Activated T-cell treated with anti-CD3 and anti-CD28 coated beads, Interleukin-2, amount 50 U/mL, for 4 hours (primary cell): ENCODE results near the gene COP1. TPM values are rescaled to one million over a fixed set of nuclear protein-coding genes. Genes with fewer than 3 reads are reported as not detected.

Source experiments
- ATAC-seq, 2 donors: fragments of 200-7000 bp; cut with Tn5 transposase; one replicate each; pipeline ENCODE4 v1.10.0; 2021
- DNase-seq: peaks from one replicate; pipeline ENCODE4 v3.0.0-alpha.2; 2020
- H3K27me3 Mint-ChIP-seq: one replicate; pipeline ENCODE4 v1.8.0; 2021; ENCODE audit warnings: low read depth, mixed read lengths
- H3K36me3 Mint-ChIP-seq: one replicate; pipeline ENCODE4 v1.8.0; 2022; ENCODE audit warnings: mixed read lengths; ENCODE audit not compliant: insufficient read depth
- H3K4me1 Mint-ChIP-seq: one replicate; pipeline ENCODE4 v1.8.0; 2021; ENCODE audit warnings: low read depth, mixed read lengths
- H3K4me3 Mint-ChIP-seq: one replicate; pipeline ENCODE4 v1.8.0; 2021; ENCODE audit warnings: mild to moderate bottlenecking, moderate library complexity, mixed read lengths
- H3K9me3 Mint-ChIP-seq: one replicate; pipeline ENCODE4 v1.8.0; 2021; ENCODE audit warnings: mixed read lengths
- total RNA-seq, 3 donors: library from RNA; stranded (reverse); gene quantifications; one replicate each; pipeline ENCODE4 v1.2.1, GENCODE V29; 2021

Gene COP1
- total RNA-seq, 3 donors from 2014 or later: 36.2 to 41.2 (median 39.3) TPM

DNA sequence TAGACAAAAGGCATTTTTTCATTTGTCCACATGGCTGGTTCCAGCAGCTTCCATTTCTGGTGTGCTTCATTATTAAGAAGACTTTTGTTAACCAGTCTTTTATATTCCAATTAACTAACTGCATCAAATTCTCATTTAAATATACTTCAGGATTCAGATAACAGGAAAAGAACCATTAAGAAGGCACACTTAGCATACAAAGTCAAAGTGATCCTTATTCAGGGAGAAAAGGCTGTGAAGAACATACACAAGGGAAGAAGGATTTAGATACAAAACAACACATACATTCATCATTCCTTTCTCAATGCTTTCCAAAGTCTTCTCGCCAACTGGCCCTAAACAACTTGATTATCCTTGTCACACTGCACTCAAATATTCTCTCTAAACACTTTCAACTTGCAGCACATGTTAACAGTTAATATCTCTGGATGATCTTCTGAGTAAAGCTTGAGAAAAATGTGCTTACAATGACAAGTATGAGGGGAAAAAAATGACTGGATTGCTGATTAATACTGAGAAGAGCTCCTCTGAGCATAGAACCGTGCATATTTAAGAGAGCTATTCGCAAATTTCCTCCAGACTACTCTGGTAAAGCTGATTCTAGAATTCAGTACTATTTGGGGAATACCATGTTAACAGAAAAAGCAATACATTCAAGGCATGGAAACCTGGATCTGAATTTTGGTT, 238.5 kb downstream of the COP1 start:
- Mint-ChIP-seq H3K4me3 (no peak overlapping the region), H3K36me3 (peaks cover 19% of the 10 kb centered on the region), H3K4me1 (no peaks in the 10 kb centered on the region), H3K27me3 (no peaks in the 10 kb centered on the region), H3K9me3 (no peaks in the 10 kb centered on the region)
- DNase-seq (no peak), ATAC-seq (no peak)

DNA sequence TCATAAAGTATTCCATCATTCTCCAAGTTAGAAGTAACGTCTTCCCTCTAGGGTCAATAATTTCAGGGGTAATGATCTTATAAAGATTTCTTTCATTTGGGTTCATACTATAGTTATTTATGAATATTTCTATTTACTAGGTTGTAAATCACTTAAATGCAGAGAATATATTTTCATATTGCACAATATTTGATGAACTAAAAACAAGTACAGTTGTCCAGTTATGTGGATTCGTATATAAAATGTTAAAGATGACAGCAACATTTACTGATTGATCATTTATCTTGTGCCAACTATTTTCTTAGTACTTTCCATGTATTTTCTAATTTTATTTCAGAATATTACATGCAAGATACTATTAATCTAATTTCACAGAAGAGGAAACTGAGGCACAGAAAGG, 243.3 kb downstream of the COP1 start:
- H3K27me3 Mint-ChIP-seq: no peaks in the 10 kb centered on the region
- H3K9me3 Mint-ChIP-seq: no peaks in the 10 kb centered on the region
- peaks cover 3% of the 10 kb centered on the region for H3K4me1 Mint-ChIP-seq
- H3K36me3 Mint-ChIP-seq: peaks cover 31% of the 10 kb centered on the region
- ATAC-seq: no peak
- H3K4me3 Mint-ChIP-seq: no peak overlapping the region
- no peak for DNase-seq

DNA sequence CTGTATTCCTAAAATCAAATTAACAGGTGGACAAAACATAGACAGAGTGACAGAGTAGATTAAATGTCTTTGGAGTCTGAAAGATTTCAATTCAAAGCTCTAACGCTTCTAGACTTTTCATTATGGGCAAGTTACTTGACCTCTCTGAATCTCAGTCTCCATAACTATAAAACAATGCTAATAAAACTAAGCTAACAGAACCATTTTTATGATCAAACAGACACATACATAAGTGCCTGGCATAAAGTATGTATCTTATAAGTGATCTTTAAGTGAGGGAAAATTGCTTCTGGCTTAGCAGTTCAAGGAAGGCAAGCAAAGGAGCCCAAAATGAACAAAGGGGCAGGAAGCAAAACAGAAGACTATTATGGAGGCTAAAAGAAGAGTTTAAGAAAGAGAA, 246.9 kb downstream of the COP1 start:
- no peak for ATAC-seq
- H3K4me3 Mint-ChIP-seq: no peak overlapping the region
- peaks cover 5% of the 10 kb centered on the region for H3K4me1 Mint-ChIP-seq
- DNase-seq: no peak
- no peaks in the 10 kb centered on the region for H3K9me3 Mint-ChIP-seq
- H3K27me3 Mint-ChIP-seq: no peaks in the 10 kb centered on the region
- H3K36me3 Mint-ChIP-seq: peaks cover 31% of the 10 kb centered on the region

DNA sequence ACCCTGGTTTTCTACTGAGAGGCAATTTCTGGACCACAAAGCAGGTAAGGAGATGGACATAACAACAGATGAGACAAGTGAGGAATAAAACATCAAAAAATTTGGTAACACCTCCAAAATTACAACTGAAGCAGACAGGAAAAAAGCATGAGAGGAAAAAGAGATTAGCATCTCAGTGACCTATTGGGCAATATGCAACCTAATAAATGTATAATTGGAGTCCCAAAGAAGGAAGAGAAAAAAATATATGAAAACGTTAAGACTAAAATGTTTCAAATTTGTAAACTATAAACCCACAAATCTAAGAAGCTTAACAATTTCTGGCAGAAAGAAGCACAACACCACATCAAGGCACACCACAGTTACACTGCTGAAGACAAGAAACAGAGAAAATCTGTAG, 255.5 kb downstream of the COP1 start:
- DNase-seq (no peak), ATAC-seq (no peak)
- no peaks in the 10 kb centered on the region for H3K9me3 Mint-ChIP-seq
- H3K36me3 Mint-ChIP-seq: peaks cover 53% of the 10 kb centered on the region
- H3K4me1 Mint-ChIP-seq: no peaks in the 10 kb centered on the region
- H3K27me3 Mint-ChIP-seq: no peaks in the 10 kb centered on the region
- no peak overlapping the region for H3K4me3 Mint-ChIP-seq

DNA sequence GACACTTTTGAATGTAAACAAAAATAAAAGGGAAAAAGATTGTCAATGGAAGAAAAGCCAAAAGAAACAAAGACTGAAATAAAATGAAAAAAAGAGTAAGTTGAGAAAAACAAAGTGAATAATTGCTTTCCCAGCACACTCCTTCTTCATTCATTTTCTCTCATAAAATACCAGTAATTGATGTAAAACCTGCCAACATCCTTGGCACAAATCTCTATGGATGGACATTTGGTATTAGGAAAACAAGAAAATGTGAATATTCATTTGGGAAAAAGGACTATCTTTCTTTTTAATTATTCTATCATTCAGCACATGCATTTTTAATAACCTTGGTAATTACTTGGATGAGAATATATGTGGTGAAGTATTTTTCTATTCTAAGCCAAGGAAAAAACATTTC, 259.3 kb downstream of the COP1 start:
- Mint-ChIP-seq H3K4me1 (no peaks in the 10 kb centered on the region), H3K36me3 (peaks cover 62% of the 10 kb centered on the region), H3K4me3 (no peak overlapping the region), H3K27me3 (no peaks in the 10 kb centered on the region), H3K9me3 (no peaks in the 10 kb centered on the region)
- ATAC-seq: no peak
- no peak for DNase-seq

DNA sequence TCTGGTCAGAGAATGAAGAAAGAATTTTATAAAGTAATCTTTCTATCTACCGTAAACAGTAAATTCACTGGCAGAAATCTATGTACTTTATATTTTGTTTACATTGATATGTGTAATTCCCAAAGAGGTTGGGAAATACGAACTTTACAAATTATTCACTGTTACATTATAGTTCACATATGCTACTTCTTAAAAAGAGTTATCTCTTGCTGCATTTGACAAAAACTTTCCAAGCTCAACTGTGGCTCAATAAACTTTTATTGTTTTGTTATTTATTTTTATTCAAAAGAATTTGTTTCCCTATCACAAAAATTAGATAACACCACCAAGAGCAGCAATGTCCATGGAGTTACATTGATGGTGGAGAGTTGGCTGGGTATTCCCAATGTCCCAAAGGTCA, 262.5 kb downstream of the COP1 start:
- H3K4me1 Mint-ChIP-seq: no peaks in the 10 kb centered on the region
- no peak for ATAC-seq
- no peaks in the 10 kb centered on the region for H3K9me3 Mint-ChIP-seq
- no peaks in the 10 kb centered on the region for H3K27me3 Mint-ChIP-seq
- peaks cover 72% of the 10 kb centered on the region for H3K36me3 Mint-ChIP-seq
- no peak overlapping the region for H3K4me3 Mint-ChIP-seq
- no peak for DNase-seq

DNA sequence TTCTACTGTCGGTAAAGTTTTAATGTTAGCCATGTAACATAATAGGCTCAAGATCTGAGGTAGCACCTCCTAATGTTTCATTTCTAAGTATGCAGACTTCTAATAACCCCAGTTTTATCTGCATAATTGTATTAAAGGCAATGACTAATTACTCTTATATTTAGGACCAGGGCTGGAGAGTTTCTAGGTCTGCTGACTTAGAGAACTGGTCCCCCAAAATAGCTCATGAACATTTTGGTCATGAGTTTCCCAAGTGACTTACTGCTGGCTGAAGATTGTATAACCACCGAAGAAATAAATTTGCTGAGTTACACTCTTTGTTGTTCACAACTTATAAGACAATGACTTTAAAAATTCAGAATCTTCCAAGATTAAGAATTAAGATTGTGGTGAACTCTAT, 265.9 kb downstream of the COP1 start:
- H3K27me3 Mint-ChIP-seq: no peaks in the 10 kb centered on the region
- no peak overlapping the region for H3K4me3 Mint-ChIP-seq
- H3K4me1 Mint-ChIP-seq: no peaks in the 10 kb centered on the region
- H3K9me3 Mint-ChIP-seq: peaks cover 5% of the 10 kb centered on the region
- peaks cover 61% of the 10 kb centered on the region for H3K36me3 Mint-ChIP-seq
- DNase-seq (no peak), ATAC-seq (no peak)

DNA sequence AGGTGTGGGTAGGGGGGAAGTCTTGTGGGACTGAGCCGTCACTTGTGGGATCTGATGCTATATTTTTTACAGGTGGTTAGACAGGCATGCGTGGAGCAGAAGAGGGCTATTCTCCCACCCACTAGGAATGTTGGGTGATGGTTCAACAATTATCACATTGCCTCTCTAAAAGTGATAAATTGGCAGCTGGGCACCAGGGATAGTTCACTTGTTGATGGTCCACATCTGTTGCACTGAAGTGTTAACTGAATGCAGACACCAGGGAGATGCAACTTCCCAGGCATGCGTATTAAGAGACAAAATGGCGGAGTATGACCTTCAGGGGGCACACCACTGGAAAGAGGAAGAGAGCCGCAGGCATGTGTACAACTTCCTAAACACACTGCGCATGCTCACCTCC, 270.4 kb downstream of the COP1 start:
- H3K4me3 Mint-ChIP-seq: no peak overlapping the region
- H3K36me3 Mint-ChIP-seq: peaks cover 44% of the 10 kb centered on the region
- ATAC-seq: no peak
- DNase-seq: no peak
- peaks cover 10% of the 10 kb centered on the region for H3K9me3 Mint-ChIP-seq
- H3K4me1 Mint-ChIP-seq: no peaks in the 10 kb centered on the region
- H3K27me3 Mint-ChIP-seq: no peaks in the 10 kb centered on the region

DNA sequence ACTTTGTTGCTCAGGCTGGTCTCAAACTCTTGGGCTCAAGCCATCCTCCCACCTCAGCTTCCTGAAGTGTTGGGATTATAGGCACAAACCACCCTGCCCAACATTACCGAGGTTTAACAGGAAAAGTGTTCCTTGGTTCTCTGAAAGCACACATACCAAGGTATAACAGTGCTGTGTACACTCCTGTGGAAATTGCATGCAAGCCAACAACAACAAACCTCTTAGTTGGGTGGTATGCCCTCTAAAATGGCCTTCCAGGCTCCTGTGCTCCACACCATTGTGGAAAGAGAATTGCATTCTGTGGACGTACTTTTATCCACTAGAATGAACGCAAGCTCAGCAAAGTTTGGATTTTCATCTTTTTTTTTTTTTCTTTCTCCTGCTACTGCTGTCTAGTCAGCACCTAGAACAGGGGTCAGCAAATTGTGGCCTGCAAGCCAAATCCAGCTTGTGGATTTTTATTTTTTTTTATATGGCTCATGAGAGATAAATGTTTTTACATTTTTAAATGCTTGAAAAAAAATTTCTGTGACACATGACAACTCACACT, 271.4 kb downstream of the COP1 start:
- Mint-ChIP-seq H3K36me3 (peaks cover 37% of the 10 kb centered on the region), H3K9me3 (peaks cover 17% of the 10 kb centered on the region), H3K27me3 (no peaks in the 10 kb centered on the region), H3K4me1 (no peaks in the 10 kb centered on the region), H3K4me3 (no peak overlapping the region)
- ATAC-seq (no peak), DNase-seq (no peak)

DNA sequence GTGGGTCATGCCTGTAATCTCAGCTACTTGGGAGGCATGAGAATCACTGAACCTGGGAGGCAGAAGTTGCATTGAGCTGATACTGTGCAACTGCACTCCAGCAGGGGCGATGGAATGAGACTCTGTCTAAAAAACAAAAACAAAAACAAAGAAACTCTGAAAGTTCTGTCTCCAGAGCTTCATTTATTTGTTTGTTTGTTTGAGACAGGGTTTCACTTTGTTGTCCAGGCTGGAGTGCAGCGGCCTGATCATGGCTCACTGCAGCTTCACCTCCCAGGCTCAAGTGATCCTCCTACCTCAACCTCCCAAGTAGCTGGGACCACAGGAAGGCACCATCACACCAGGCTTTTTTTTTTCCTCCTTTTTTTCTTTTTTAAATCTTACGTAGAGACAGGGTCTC, 271.9 kb downstream of the COP1 start:
- H3K36me3 Mint-ChIP-seq: peaks cover 34% of the 10 kb centered on the region
- H3K4me1 Mint-ChIP-seq: no peaks in the 10 kb centered on the region
- no peaks in the 10 kb centered on the region for H3K27me3 Mint-ChIP-seq
- no peak overlapping the region for H3K4me3 Mint-ChIP-seq
- H3K9me3 Mint-ChIP-seq: peaks cover 17% of the 10 kb centered on the region
- ATAC-seq: no peak
- DNase-seq: no peak

DNA sequence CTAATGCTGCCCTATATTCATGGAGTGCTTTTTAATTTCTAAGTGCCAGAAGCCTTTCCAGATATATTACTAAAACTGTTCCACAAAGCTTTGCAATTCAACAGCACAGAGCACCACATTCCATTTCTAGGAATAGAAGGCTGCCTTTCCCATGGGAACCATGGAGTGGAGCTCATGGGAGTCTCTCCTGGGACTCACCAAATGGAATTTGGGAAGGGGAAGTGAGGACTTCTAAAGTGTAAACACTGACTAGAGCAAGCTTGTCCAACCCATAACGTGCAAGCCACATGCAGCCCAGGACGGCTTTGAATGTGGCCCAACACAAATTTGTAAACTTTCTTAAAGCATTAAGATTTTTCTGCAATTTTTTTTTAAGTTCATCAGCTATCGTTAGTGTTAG, 273.3 kb downstream of the COP1 start:
- H3K4me1 Mint-ChIP-seq: no peaks in the 10 kb centered on the region
- H3K36me3 Mint-ChIP-seq: peaks cover 27% of the 10 kb centered on the region
- no peak for DNase-seq
- no peaks in the 10 kb centered on the region for H3K27me3 Mint-ChIP-seq
- peaks cover 22% of the 10 kb centered on the region for H3K9me3 Mint-ChIP-seq
- no peak overlapping the region for H3K4me3 Mint-ChIP-seq
- ATAC-seq: no peak

DNA sequence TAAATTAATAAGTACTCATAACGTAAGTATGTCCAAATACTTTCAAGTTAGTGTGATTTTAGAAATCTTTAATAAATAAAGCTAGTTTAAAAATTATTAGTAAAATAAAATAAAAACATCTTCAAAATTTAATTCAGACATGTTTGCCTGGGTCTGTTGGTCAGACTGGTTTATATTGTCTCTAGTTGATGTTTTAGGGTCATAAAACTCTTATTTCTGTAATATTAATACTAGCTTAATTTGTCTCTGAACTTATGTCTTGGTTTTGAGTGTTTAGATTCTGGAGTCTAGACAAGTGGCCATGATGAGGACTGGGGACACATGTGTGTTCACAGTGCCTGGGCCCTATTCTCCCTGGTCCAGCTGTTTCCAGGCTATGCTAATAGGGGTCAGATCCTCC, 279.1 kb downstream of the COP1 start:
- H3K36me3 Mint-ChIP-seq: peaks cover 23% of the 10 kb centered on the region
- H3K4me1 Mint-ChIP-seq: no peaks in the 10 kb centered on the region
- no peak overlapping the region for H3K4me3 Mint-ChIP-seq
- peaks cover 31% of the 10 kb centered on the region for H3K9me3 Mint-ChIP-seq
- H3K27me3 Mint-ChIP-seq: no peaks in the 10 kb centered on the region
- DNase-seq (no peak), ATAC-seq (no peak)

DNA sequence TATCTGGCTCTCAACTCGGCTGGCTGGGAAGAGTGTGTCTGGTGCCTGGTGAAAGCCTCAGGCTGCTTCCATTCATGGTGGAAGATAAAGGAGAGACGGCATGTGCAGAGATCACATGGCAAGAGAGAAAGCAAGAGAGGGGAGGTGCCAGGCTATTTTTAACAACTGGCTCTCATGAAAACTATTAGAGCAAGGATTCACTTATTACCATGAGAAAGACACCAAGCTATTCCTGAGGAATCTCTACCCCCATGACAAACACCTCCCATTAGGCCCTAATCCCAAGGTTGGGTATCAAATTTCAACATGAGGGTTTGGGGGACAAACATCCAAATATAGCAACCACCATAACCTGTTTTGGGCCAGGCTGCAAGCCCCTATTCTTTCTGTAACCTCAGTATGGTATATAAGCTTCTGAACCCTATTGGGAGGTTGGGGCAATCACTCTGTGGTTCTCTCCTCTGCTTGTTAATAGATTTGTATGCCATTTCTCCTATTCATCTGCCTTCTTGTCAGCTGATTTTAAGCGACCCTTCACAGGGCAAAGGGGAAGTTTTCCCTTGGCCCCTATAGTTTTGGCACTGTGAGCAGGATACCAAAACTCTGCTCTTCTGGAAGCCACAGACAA, 284.7 kb downstream of the COP1 start:
- no peaks in the 10 kb centered on the region for H3K4me1 Mint-ChIP-seq
- H3K9me3 Mint-ChIP-seq: peaks cover 19% of the 10 kb centered on the region
- H3K4me3 Mint-ChIP-seq: no peak overlapping the region
- DNase-seq (no peak), ATAC-seq (no peak)
- H3K36me3 Mint-ChIP-seq: peaks cover 33% of the 10 kb centered on the region
- H3K27me3 Mint-ChIP-seq: no peaks in the 10 kb centered on the region

DNA sequence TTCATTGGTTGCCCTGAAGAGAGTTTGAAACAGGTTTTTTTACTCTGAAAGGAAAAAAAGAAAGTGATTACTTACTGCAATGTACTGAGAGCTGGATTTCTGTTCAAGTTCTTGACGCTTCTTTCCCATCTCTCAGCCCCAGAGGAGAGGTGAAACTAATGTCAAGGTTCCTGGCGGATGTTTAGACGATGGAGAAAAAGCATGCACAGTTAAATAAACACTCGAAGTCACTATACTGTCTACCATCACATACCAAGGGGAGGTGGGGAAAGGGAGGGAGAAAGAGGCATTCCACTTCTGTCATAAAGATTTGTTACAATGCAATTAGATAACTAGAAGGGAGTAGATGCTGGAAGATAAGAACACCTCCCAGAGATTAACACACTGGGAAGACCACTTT, 286.7 kb downstream of the COP1 start:
- Mint-ChIP-seq H3K4me1 (no peaks in the 10 kb centered on the region), H3K9me3 (peaks cover 15% of the 10 kb centered on the region), H3K4me3 (no peak overlapping the region), H3K36me3 (peaks cover 30% of the 10 kb centered on the region), H3K27me3 (no peaks in the 10 kb centered on the region)
- ATAC-seq (no peak), DNase-seq (no peak)

DNA sequence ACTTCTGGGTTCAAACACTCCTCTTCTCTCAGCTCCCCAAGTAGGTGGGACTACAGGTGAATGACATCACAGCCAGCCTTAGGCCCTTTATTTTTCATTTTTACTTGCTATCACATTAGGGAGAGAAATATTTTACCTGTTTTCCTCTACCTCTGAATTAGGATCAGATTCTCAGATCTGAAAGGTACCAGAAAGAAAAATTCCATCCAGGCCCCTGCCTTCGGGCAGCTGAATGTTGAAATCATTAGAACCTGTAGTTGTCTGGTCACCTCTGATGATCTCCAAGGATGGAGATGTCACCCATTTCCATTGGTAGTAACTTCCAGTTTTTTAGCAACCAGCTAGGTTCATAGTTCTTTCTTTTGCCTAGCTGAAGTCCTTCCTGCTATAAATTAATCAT, 288.1 kb downstream of the COP1 start:
- Mint-ChIP-seq H3K9me3 (peaks cover 8% of the 10 kb centered on the region), H3K36me3 (peaks cover 26% of the 10 kb centered on the region), H3K4me1 (no peaks in the 10 kb centered on the region), H3K27me3 (no peaks in the 10 kb centered on the region), H3K4me3 (no peak overlapping the region)
- no peak for DNase-seq
- ATAC-seq: no peak
